NOMO-1 treated with dmso at 0.1 percent for 144 hours (cell line): Measurements from ENCODE around the gene MBNL3.

Experiments used
- DNase-seq: peaks from one replicate; lab custom pipeline; 2025; ENCODE audit not compliant: unreplicated experiment; lab: John Stamatoyannopoulos, UW

The MBNL3 gene, protein sequence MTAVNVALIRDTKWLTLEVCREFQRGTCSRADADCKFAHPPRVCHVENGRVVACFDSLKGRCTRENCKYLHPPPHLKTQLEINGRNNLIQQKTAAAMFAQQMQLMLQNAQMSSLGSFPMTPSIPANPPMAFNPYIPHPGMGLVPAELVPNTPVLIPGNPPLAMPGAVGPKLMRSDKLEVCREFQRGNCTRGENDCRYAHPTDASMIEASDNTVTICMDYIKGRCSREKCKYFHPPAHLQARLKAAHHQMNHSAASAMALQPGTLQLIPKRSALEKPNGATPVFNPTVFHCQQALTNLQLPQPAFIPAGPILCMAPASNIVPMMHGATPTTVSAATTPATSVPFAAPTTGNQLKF

DNA sequence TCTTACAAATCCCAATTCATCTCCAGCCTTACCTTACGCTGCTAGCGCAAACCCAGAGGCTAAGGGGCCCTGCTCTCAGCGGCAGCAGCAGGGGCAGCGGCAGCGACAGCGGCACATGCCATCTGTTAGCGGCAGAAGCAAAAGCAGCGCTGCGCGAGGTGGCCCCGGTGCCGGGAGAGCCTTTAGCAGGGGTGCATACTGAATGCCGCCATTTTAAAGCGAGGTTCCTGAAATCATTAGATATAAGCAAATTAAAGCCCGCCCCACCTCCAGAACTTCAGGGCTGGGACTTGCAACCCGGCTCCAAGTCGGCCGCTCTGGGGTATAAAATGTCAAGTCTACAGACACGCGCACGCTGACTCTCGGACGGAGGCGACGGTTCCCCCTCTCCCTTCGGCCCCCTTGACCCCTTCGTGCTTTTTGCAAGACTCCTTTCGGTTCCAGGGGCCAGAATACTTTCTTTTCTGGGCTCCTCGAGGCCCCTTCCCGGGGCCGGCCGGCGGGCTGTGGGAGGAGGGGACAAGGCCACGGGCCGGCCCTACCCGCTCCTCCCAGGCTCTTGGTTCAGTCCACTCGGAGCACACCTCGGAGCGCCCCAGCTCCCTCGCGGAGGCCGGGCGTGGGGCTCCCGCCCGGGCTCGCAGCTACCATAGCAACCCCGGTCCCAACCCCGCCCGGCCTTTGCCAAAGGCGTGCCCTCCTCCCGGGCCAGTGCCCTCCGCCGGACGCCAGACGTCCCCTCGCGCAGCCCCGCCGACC is at the start of gene MBNL3:
TSS of gene MBNL3 (minus strand) at position 220 of the 759 bp plus-strand sequence. CDS start 49,427 bp downstream, outside the sequence.
- DNase-seq = peak; percentile 75

DNA sequence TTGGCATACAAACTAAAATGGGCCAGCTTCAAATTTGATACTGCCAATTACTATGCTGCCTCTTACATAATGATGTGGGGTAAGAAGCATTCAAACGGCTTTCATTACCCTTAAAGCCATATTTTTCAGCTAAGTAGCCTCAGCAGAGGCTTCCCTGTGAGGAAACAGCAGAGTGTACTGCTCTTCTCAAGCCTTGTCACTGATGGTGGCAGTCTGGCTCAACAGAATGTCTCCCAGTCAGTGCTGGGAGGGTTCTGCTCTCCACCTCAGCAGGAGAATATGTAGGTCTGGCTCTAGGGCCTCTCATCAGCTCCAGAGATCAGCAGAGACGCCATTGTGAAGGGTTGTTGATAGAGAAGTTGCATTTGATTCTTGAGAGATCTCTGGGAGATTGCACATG is 44.6 kb upstream of the MBNL3 start:
- no peak for DNase-seq

DNA sequence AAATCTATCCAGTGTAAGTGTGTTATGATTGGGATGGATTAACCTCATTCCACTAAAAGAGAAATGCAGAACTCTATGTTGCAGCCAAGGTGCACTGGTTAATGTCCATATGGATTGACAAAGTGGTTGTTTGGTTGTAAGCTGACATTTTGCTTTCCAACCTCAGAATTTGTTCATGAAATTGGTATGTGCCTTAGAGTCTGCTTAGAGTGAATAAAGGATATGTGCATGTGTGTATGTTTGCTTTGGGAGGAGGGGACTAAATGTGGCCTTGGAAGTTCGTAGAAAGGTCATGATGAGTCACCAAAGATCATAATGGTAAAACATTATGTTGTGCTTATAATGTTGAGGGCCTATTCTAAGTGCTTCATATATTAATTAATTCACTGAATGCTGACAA is 44.1 kb upstream of the MBNL3 start:
- DNase-seq = no peak

DNA sequence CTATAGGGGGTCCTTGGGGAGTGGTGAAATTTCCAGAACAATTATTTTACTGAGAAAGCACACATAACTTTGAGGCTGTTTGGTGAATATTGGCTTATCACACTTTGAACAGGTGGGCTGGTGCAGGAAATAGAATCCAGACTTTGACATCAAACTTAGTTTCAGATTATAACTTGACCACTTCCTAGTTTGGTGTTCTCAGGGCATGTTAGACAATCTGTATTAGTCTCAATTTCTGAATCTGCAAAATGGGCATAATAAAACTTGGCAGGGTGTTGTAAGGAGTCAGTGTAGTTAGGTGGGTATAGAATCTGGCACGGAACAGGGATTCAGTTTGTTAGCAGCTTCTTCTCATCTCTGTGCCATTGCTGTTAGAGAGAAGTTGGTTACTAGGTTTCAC is 43.3 kb upstream of the MBNL3 start:
- no peak for DNase-seq

DNA sequence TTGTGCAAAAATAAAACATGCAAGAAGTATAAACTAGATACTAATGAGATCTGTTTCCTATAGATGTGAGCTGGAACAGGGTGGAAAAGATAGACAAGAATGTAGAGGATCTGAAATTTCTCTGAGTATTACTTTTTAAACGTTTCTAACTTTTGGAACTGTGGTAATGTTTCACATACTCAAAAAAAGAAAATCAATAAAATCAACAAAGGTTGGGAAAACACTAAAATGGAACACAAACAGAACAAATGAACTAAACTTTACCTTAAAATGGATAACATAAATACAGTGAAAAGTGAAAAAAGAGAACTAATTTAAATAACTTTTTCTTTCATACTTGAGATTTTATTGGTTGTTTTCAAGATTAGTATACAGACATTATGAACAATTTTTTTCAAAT is 32.0 kb upstream of the MBNL3 start:
- DNase-seq = no peak

DNA sequence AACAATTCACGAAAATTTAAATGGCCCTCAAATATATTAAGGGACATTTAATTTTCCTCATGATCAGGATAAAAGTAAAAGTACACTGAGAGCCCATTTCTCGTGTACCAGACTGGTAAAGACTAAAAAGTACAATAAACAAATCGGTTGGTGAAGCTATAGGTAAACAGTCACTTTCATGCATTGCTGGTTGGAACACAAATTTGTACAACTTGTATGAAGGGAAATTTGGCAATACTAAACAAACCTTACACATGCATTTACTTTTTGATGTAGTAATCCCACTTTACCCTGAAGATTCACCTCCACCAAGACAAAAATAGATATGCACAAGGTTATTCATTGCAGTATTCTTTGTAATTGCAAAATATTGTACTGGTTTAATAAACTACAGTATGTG is 31.4 kb upstream of the MBNL3 start:
- no peak for DNase-seq

DNA sequence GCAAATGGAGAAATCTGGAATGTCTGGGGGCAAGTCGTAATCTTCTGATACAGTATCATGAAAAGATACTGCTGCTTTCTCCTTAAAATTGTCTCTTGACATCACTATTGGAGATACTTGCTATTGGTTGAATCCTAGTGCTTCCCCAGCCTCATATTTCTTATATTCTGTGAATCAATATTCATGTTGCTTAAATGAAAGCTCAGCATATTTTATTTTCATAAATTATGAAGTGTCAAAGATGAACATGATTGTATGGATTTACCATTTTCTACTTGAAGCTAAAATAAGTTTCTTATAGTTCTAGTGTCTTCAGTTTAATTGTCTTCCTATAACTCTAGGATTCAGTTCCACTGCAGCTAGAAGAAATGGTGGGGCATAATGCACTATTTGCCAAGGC is 29.6 kb upstream of the MBNL3 start:
- no peak for DNase-seq

DNA sequence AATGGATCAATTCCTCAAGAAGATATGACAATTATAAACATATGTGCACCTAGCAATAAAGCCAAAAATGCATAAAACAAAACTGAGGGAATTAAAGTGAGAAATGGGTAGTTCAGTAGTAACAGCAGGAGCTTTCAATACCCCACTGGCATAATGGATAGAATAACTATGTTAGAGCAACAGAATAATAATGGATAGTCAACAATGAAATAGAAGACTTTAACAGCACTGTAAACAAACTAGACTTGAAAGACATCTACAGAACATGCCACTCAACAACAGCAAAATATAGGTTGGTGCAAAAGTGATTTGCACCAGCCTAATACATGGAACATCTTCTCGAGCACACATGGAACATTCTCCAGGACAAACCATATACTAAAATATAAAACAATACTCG is 20.0 kb upstream of the MBNL3 start:
- DNase-seq = no peak

DNA sequence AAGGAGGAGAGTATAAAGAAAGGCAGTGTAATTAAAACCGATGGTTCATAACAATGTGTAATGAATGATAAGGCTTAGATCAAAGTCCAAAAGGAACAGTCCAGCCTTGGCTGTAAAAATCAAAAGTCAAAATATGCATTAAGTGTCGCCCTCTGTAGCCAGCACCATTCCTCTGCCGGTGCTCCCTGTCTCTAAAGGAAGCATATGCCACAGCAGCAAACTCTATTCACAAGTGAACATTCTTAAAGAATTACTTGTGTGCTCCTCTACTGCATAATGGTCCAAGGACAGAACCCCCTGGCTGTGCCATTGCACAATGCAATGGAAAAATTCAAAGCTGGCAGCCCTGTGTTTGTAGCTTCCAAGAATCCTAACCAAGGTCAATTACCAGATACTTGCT is 16.3 kb upstream of the MBNL3 start:
- no peak for DNase-seq

DNA sequence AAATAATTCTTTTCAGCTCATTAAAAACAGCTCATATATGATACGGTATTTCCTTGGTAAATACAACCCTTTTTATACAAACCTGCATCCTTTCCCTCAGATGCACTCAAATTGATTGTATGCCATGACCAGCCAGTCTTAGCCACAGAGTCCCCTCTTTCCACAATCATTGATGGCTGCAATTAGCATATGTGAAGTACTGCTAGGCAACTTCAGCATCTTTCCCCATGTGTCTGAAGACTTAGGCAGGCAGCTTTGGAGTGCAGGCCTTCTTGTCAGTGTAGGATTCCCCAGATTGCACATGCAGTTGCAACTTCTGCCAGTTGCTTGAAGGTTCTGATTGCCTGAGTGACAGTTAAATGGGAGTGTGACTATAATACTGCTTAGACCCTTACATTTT is 15.6 kb upstream of the MBNL3 start:
- DNase-seq = no peak

DNA sequence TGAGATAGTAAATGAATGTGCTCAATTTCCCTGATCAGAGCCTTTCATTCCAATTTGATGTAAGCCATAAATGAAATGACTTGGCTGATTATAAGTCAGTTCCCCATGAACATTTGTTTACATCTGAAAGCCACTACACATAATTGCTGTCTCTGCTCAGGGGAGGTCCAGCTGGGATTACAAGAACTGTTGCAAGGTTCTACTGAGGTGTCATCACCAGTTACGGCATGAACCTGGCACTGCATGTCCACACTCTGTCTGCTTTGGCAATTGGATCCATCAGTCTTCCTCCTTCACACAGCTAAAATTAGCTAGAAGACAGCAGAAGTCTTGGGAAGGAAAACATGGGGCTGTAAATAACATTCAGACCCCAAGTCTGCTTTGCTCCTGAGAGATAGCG is 12.8 kb upstream of the MBNL3 start:
- DNase-seq = no peak

DNA sequence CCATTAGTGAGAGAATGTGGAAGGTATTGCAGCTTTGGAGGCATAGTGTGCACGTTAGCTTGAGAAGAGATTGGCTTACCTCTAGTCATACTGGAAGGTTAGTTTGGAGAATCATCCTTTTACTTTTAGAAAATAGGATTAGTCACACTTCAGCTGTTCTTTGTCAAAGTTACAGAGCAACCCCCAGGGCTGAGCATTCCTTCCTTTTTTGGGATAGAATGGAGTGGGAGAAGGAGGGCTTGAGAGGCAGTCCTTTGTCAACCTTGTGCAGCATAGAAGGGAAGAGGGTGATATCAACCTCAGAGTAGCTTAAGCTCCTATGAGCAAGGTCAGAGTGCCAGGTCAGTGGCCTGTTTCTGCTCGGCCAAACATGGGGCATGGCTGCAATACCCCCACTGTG is 8.6 kb upstream of the MBNL3 start:
- DNase-seq = no peak

DNA sequence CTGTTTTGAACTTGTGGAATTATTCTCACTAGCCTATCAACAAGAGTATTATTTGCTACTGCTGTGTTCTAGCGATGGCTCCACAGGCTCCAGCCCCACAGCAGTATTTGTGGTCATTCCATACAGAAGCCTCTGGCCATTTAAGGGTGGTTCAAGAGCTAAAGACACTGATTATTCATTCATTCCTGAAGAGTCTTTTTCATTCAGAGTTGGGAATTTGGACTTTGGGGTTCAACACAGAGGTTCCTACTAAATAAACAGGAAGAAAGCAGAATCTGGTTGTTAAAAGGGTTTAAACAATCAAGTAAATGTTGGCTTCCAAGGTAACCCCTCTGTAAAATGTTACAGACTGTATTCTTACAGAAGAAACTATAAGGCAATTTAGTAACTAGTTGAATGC is 4.3 kb upstream of the MBNL3 start:
- no peak for DNase-seq

DNA sequence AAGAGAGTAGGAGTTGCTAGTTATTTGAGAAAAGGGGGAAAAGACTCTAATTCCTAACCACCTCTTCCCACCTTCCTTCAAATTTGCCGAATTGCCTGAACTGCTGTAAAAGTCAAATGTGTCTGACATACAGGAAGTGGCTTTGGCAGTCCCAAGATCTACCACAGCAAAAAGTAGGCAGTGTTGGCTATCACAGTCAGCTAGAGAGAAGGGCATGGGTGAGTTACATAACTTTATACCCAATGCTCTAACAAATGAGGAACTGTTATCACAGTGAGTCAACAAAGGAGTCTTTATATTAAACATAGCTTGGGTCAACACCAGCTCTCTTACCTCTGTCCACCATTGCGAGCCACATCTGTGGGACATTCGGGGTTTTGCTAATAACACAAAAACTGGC is 2.4 kb upstream of the MBNL3 start:
- DNase-seq = peak; percentile 46

DNA sequence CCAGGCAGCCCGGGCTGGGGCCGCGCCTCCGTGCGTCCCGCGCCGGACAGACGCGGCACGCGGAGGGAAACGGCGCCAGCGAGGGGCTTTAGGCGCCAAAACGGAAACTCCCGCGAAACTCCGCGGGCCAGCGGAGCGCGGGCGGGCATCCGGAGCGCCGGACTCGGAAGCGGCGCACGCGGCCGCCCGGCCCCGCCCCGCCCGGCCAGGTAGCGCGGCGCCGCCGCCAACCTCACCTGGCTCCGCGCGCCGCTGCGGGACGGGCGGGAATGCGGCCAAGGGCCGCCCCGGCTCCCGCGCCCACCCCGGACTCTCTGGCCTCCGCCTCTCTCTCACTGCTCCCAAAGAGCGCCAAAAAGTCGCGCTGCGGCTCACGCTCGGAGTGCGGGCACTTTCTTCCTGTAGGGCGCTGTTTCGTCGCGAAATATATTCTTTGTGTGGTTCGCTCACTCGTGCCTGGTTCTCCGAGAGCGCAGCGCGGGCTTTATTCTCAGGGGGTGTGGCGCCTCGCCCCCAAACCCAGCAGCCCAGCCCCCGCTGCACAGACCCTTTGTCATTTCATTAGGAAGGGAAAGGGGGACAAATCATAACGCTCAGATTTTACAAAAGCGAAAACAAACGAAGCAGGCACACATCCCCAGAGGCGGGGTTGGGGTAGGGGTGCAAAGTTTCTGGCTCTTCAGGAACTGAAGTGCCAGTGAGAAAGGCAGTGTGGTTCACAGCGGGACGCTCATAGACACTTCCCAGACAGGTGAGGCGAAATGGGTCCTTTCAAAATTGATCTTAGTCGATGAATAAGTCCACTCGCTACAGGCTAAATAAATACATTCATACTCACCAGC is 961 bp upstream of the MBNL3 start:
- DNase-seq = peak; percentile 22

DNA sequence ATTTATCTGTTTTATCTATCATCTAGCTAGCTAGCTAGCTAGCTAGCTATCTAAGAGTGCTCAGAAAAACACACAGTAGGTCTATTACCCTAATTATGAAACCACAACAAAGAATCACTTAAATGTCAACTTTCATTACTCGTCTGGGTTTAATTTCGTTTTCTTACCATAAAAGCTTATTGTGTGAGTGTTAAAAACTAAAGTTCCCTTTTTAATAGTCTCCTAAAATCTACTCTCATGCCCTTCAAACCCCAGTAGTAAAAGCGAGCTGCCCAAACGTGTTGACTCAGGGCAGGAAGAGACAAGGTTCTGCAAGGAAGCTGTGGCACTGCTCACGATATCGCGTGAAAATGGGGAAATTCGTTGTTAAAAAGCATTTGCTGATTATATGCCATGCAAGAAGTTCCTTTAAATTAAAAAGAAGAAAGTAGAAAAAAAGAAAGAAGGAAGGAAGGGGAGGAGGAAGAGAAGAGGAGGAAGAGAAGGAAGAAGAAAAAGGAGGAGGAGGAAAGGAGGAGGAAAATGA is 595 bp downstream of the MBNL3 start:
- DNase-seq = peak; percentile 61

DNA sequence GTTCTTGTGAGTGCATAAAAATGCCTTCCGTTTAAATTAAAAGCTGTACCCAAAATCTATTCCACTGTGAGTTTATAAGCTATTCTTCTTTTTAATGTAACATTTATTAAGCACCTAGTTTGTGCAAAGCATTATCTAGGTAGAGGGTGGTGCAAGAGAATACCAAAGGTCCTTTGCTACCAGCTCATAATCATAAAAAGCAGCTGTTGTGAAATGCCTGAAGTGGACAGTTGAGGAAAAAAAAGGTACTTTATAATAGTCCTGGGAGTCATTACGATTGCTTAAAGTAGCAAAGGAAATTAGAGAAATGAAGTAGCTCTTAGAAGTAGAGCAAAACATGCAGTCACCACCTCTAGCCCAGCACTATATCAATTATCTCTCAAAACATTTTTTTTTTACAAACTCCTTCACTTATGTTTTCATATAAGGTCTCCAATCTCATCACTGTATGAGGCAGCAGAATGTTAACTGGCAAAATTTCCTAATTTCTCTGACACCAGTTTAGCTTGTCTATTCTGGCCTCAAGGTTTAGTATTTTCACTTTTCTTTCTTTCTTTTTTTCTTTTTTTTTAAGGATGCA is 2.1 kb downstream of the MBNL3 start:
- DNase-seq = no peak

DNA sequence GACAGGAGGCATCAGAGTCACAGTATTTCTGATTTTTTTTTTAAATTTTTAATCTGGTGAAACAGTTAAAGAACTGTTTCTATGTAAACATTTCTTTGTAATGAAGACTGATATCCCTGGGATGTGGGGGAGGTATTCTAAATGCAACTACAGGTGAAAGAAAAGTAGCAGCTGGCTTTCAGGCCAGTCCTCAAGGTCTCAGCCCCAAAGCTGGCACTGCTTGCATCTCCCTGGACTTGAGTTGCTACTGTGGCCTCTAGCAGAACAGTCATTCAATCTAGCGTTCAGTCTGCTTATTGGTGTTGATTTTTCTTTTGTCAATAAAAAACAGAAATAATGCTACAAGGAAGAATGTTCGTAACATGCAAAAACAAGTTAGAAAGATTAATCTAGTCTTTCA is 4.9 kb downstream of the MBNL3 start:
- DNase-seq = no peak

DNA sequence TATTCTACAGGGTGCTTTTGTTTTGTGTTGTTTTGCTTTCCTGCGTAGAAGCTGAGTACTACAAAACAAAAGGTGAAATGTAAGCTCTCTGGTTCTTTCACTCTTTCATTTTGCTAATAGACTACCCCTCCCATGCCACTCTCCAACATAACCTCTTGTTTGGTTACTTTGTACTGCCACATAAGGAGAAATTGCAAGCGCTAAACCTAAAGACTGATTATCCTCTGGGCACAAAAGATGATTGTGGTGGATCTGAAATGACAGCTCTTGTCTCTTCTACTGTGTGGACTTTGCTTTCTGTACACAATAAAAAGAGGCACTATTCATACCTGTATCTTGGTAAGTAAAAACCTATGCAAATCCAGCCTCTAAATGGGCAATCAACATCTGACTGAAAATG is 5.3 kb downstream of the MBNL3 start:
- DNase-seq = no peak

DNA sequence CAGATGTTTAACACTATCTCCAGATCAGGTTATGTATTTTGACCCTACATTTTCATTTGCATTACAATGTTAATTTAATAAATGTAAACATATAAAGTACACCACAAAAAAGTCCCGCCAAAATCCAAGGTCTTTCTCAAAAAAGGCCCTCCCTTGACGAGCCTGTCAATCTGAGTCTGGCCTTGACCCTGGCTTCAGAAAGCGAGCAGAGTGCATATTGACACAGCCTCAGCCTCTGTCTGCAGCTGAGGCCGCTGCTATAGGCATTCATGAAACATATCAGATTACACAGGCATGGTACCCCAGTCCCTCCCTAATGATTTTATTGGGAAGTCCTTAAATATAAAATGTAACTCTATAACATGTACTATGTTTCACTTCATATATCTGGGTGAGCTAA is 6.2 kb downstream of the MBNL3 start:
- DNase-seq = no peak

DNA sequence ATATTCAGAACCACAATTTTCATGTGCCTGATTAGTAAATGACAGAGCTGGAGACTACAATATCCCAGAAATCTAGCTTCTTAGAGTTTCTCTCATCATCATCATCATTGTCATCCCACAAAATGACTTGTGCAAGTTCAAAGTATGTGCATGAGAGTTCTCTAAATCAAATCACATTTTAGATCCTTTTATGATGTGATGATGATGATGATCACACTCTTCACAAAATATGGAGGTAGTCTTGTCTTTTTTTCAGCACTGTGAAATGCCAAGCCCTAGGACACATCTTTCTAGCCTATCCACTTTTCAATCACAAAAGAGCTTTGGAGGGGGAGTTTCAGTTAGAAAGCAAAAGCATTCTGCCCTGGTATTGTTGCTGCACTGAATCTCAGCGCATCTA is 7.4 kb downstream of the MBNL3 start:
- no peak for DNase-seq
